Measurements from ENCODE around the gene FOLR3. TPM values are rescaled to one million over a fixed set of nuclear protein-coding genes. Genes with fewer than 3 reads are reported as not detected.
"Not testable (repeated sequence)": the region's sequence is repeated elsewhere in the genome, so short reads cannot be mapped to it uniquely, and the experiment has no call there.

Gene FOLR3
- total RNA-seq (2014; rRNA removed; shearing (Covaris generic)): not detected in 2 replicates

DNA sequence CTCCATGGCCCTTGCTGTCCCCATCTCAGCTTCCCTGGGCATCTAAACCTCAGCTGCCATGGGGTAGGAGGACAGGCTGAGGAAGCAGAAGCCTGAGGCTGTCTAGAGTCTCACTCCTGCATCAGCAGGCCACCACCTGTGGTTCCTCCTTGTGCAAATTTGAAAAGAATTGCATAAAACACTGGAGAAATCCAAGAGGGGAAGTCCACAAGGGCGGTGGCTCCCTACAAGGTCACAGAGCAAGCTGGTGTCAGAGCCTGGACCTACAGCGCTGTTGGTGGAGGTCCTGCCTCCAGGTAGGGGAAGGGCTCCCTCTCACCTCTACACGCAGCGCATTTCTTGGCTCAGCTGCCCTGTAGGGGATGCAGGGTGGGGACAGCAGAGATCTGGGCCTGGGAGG is at the start of gene FOLR3:
TSS of gene FOLR3 (plus strand) at position 253 of the 400 bp plus-strand sequence. CDS start 228 bp downstream, outside the sequence.
- DNase-seq (ENCODE audit: low read depth): not testable (repeated sequence)

DNA sequence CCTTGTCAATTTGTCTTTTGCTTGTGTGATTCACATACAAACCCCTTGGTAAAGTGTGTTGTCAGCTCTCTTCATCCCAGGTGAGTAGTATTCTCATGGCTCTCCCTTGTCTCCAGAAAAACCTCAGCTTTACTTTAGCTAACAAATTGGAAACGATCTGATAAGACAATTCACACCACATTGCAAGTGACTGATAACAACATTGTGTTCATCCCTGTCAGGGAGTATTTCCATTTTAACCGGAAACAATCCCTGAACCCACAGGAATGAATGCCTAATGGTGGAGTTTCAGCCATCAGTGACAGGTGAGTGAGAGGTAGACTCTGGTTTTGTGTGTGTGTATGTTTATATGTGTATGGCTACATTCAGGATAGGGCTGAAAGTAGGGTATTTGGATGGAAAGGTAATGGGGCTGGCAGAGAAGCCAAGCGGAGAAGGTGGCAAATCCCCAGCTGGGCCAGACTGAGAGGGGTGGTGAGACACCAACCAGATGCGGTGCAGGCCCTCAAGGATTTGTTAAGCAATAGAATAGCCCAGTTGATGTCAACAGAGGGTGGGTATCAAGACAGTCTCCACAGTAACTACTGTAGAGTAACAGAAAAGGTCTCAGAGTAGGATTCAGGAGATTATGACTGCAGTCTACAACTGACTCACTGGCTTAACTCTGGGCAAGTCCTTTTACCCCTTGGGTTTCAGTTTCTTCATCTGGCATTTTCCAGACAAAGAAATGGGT is 47.3 kb upstream of the FOLR3 start:
- DNase-seq (ENCODE audit: low read depth): no peak

DNA sequence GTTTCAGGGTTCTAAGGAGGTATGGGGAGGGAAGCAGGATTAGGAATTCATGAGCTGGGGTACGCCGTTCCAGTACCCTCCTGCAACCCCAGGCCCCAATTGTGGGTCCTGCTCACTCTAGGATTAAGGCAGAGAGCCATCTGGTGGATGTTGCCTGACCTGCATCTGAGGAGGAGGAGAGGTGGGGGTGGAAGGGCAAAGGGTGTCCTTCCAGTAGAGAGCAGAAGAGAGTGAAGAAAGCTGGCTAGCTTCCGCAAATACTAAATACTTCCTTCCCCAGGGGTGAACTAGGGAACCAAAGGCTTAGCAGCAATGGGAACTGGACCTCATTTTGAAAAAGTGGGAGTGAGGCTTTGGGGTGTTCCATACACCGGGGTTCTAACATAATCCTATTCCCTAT is 44.2 kb upstream of the FOLR3 start:
- peak; percentile 55 for DNase-seq (ENCODE audit: low read depth)

DNA sequence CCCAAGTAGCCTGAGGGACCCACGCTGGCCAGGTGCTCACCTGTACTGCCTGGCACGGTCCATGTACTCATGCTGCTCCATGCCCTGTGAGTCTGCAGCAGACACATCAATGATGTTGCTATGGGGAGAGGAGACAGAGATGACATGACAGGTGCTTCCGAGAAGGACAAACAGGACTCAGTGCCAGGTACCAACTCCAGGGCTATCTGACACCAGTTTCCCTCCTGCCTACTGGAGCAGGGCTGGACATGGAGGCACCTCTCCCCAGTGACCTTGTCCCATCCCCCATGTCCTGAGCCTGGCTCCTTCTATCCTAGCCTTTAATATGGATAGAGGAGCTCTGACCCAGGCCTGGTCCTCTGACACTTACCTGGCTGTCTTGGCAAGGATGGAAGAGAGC is 36.8 kb upstream of the FOLR3 start:
- no peak for DNase-seq (ENCODE audit: low read depth)

DNA sequence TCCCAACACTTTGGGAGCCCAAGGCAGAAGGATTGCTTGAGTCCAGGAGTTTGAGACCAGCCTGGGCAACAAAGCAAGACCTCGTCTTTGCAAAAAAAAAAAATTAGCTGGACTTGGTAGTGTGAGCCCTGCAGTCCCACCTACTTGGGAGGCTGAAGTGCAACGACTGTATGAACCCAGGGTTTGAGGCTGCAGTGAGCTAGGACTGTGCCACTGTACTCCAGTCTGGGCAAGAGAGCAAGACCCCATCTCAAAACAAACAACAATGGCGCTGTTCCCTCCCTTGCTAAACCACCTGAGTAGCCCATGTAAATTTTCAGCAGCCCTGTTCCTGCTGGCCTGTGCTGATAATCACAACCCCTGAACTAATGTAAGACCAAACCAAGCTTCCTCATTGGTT is 35.5 kb upstream of the FOLR3 start:
- DNase-seq (ENCODE audit: low read depth): no peak

- no peak for DNase-seq (ENCODE audit: low read depth)
Measured at GRCh38 chr11:72100462-72100861, 35.1 kb upstream of the FOLR3 start.

GRCh38 chr11:72102162-72102561 is 33.4 kb upstream of the FOLR3 start:
- DNase-seq (ENCODE audit: low read depth): no peak

- no peak for DNase-seq (ENCODE audit: low read depth)
Measured at GRCh38 chr11:72102631-72102945, 32.9 kb upstream of the FOLR3 start.

GRCh38 chr11:72102946-72103753 is 32.4 kb upstream of the FOLR3 start, which contains the start of gene LAMTOR1:
LAMTOR1 (minus strand) TSS chr11:72103297; CDS start chr11:72103224, 73 bp downstream.
- peak; percentile 98 for DNase-seq (ENCODE audit: low read depth)

- no peak for DNase-seq (ENCODE audit: low read depth)
Measured at GRCh38 chr11:72103754-72104167, 31.8 kb upstream of the FOLR3 start.

DNA sequence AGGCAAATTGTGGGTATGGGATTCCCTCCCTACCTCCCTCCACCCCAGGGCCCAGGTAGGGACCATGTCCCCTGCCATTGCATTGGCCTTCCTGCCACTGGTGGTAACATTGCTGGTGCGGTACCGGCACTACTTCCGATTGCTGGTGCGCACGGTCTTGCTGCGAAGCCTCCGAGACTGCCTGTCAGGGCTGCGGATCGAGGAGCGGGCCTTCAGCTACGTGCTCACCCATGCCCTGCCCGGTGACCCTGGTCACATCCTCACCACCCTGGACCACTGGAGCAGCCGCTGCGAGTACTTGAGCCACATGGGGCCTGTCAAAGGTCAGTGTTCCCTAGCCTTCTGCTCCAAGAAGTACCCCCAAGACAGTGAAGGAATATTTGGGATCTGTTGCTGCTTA is 29.6 kb upstream of the FOLR3 start, which contains the start of gene TOMT:
TSS of gene TOMT (plus strand) at position 37 of the 400 bp plus-strand sequence. CDS start at position 65, 28 bp downstream.
- DNase-seq (ENCODE audit: low read depth): no peak

DNA sequence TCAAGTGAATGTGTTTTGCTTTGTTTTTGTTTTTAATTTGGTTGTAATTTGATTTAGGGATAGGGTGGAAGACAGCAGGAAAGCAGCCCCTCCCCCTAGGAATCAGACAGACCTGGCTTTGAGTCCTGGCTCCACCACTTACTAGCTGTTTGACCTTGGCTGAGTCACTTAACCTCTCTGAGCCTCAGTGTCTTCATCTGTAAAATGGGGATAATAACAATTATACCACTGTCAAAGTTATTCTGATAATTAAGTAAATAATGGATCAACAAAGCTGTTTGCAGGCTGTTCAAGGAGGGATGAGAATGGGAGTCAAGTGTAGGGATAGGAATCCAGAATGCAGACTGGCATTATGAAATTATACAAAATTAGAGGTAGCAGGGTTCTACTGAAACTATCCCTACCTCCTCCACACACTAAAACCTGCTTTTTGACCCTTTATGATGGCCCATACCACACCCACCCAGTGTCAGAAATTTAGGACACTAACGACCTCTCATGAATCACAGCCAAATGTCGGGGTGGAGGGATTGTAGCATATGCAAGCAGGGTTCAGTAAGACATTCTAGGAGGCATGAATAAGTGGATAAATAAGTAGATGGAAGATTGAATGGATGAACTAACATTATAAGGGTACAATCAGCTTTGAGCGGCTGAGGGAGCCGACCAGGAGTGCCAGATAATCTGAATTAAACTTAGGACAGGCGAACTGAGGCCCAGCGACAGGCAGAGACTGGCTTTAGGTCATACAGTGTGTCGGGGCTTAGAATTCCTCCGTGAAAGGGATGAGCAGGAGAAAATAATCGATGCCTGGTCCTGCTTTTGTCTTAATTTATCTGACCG is 24.0 kb upstream of the FOLR3 start:
- no peak for DNase-seq (ENCODE audit: low read depth)

DNA sequence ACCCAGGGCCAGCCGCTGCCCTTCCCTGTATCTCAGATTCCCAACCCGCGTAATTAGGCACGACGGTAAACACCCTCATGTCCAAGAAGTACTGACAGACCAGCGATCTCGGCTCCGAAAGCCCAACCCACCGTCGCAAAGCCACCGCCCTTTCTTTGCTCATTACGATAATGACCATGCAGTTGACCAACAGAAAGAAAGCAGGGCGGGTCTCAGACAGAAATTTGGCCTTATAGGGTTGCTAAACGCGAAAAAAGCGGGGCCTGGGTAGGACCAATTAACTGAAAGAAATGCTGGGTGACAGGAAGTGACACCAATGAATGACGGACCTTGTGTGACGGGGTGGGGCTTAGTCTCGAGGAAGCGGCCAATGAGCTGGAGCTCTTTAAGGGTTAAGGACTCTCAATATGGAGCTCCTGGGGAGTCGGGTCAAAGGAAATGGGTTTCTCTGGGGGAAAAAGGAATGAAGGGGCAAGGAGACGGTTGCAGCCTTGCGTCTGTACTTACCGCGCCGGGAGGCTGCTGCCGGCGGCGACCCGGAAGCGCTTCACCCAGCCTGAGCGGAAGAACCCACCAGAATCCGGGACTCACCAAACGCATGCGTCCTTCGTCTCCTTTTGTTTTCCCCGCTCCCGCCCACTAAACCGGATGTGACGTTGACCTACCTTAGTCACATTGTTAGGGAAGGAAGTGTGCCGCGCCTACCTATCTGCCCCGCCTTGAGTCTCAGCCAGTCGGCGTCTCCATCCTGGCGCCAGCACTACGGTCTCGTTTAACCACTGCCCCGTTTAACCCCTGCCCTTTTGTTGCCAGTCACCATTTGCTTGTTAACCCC is 23.2 kb upstream of the FOLR3 start, which contains the start of gene ANAPC15:
TSS of gene ANAPC15 (minus strand) at position 553 of the 835 bp plus-strand sequence. CDS start 1,419 bp downstream, outside the sequence.
- peak; percentile 99 for DNase-seq (ENCODE audit: low read depth)

DNA sequence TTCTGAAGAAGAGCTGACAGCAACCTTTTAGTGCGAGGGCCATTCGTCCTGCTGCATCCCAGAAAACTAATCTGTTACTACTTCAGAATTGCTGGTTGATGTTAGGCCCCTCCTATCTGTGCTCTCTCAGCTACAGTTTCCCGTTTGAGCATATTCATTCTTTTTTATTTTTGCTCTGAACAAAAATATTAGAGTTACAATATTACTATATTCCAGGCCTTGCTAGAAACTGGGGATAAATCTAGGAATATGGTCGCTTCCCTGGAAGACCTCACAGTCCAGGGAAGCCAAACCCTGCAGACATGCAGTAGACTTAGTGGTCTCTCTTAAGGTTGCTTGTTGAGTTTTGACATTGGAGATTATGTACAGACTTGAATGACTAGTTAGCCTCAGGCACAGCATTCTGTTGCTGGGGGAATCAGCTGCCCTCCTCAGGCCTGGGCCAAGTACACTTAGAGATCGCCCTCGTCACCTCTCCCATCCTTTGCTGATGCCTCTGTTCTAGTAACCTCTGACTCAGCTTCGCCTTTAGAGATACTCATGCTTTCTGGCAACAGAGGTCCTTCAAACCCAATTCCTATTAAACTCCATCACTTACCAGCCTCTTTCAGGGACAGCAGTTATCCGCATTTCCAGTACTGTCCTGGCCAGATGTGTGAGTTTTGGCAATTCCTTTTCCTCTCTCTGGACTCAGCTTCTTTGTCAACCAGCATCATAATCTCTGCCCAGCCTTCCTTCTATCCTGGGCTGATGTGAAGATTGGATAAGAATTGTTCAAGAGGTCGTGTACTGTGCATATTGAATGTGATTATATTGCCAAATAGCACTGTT is 22.3 kb upstream of the FOLR3 start:
- peak; percentile 13 for DNase-seq (ENCODE audit: low read depth)

GRCh38 chr11:72114570-72114969 is 21.0 kb upstream of the FOLR3 start:
- DNase-seq (ENCODE audit: low read depth): no peak

- no peak for DNase-seq (ENCODE audit: low read depth)
Measured at GRCh38 chr11:72116019-72116755, 19.3 kb upstream of the FOLR3 start.

DNA sequence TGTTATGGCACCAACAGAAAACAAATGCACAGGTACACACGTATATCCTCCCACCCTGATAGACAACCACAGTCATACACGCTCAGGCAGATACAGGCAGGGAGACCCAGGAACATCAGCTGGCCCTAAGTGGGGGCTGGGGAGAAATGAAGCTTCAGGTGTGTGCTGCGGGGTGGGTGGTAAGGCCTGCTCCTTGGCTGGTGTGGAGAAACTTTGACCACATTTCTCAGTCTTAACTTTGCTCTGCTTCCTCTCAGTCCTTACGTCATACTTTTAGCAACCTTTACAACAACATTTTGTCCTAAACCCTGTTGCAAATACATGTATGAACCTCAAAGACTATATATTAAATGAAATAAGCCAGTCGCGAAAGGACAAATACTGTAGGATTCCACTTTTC is 16.3 kb upstream of the FOLR3 start:
- DNase-seq (ENCODE audit: low read depth): no peak

GRCh38 chr11:72120930-72121329 is 14.6 kb upstream of the FOLR3 start:
- DNase-seq (ENCODE audit: low read depth): no peak

DNA sequence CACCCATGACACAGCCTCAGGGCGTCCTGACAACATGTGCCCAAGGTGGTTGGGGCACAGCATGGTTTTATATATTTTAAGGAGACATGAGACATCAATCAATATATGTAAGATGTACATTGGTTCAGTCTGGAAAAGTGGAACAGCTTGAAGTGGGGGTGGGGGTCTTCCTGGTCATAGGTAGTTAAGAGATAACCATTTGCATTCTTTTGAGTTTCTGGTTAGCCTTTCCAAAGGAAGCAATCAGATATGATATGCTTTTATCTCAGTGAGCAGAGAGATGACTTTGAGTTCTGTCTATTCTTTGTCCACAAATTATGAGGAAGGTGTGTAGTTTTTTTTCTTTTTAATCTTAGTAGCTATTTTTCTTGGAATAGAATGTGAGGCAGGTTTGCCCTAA is 12.9 kb upstream of the FOLR3 start:
- DNase-seq (ENCODE audit: low read depth): no peak
